ENCODE measurements around the gene ACBD7.

The ACBD7 gene

GRCh38 chr10:15052121-15052520, 36.5 kb downstream of the ACBD7 start:
- no peak overlapping the region for H3K4me3 ChIP-seq (ENCODE audit: low read depth, low read length)
- DNase-seq (ENCODE audit: low read depth), result no peak
- TF ChIP-seq CTCF (IDR thresholded peaks at IDR 0.05; ENCODE audit: low read depth, low read length) (no peak), MYC (IDR thresholded peaks at IDR 0.05; ENCODE audit: low read depth, low read length) (no peak), POLR2A (IDR thresholded peaks at IDR 0.05; ENCODE audit: extremely low read depth, insufficient read length) (no peak), MAX (IDR thresholded peaks at IDR 0.05; ENCODE audit: low read depth, low read length) (no peak)

- no peak overlapping the region for H3K4me3 ChIP-seq (ENCODE audit: low read depth, low read length)
- TF ChIP-seq POLR2A (IDR thresholded peaks at IDR 0.05; ENCODE audit: extremely low read depth, insufficient read length) (no peak), CTCF (IDR thresholded peaks at IDR 0.05; ENCODE audit: low read depth, low read length) (no peak), MAX (IDR thresholded peaks at IDR 0.05; ENCODE audit: low read depth, low read length) (no peak), MYC (IDR thresholded peaks at IDR 0.05; ENCODE audit: low read depth, low read length) (no peak)
- DNase-seq (ENCODE audit: low read depth), result no peak
Measured at GRCh38 chr10:15049533-15049932, 39.0 kb downstream of the ACBD7 start.

GRCh38 chr10:15046626-15047025, 42.0 kb downstream of the ACBD7 start:
- no peak overlapping the region for H3K4me3 ChIP-seq (ENCODE audit: low read depth, low read length)
- no peak for TF ChIP-seq MYC (IDR thresholded peaks at IDR 0.05; ENCODE audit: low read depth, low read length)
- DNase-seq (ENCODE audit: low read depth), result no peak

GRCh38 chr10:15045380-15045779, 43.2 kb downstream of the ACBD7 start:
- H3K4me3 ChIP-seq (ENCODE audit: low read depth, low read length), result no peak overlapping the region
- no peak for DNase-seq (ENCODE audit: low read depth)
- TF ChIP-seq MAX (IDR thresholded peaks at IDR 0.05; ENCODE audit: low read depth, low read length), result no peak
- no peak for TF ChIP-seq CTCF (IDR thresholded peaks at IDR 0.05; ENCODE audit: low read depth, low read length)
- no peak for TF ChIP-seq POLR2A (IDR thresholded peaks at IDR 0.05; ENCODE audit: extremely low read depth, insufficient read length)
- TF ChIP-seq MYC (IDR thresholded peaks at IDR 0.05; ENCODE audit: low read depth, low read length), result no peak

- DNase-seq (ENCODE audit: low read depth), result peak; percentile 14
- no peak for TF ChIP-seq MYC (IDR thresholded peaks at IDR 0.05; ENCODE audit: low read depth, low read length)
- TF ChIP-seq CTCF (IDR thresholded peaks at IDR 0.05; ENCODE audit: low read depth, low read length), result no peak
- TF ChIP-seq POLR2A (IDR thresholded peaks at IDR 0.05; ENCODE audit: extremely low read depth, insufficient read length), result no peak
- no peak for TF ChIP-seq MAX (IDR thresholded peaks at IDR 0.05; ENCODE audit: low read depth, low read length)
- no peak within 1 kb of the TSS for H3K4me3 ChIP-seq (ENCODE audit: low read depth, low read length)
Measured at GRCh38 chr10:15043674-15044073, 44.9 kb downstream of the ACBD7 start, which contains the start of gene OLAH. Gene OLAH, plus strand, starts transcription at chr10:15043943. Its CDS starts 3,346 bp downstream, at chr10:15047289.

GRCh38 chr10:15038416-15038815, 50.2 kb downstream of the ACBD7 start:
- TF ChIP-seq MYC (IDR thresholded peaks at IDR 0.05; ENCODE audit: low read depth, low read length) (no peak), MAX (IDR thresholded peaks at IDR 0.05; ENCODE audit: low read depth, low read length) (no peak), POLR2A (IDR thresholded peaks at IDR 0.05; ENCODE audit: extremely low read depth, insufficient read length) (no peak), CTCF (IDR thresholded peaks at IDR 0.05; ENCODE audit: low read depth, low read length) (no peak)
- DNase-seq (ENCODE audit: low read depth), result no peak

More at GRCh38 chr10:15038416-15038815, 50.2 kb downstream of the ACBD7 start:
- H3K4me3 ChIP-seq (ENCODE audit: low read depth, low read length), result no peak overlapping the region
